Hepatocyte (in vitro differentiated cells): Measurements from ENCODE around the gene PMPCA. TPM values are rescaled to one million over a fixed set of nuclear protein-coding genes. Genes with fewer than 3 reads are reported as not detected.

Source experiments
- DNase-seq: peaks from one replicate; pipeline ENCODE4 v3.0.0-alpha.2; 2016; ENCODE audit warnings: low spot score
- H2AFZ ChIP-seq: fragments of 200-600 bp; sonication (generic); 2 replicates; pipeline ENCODE4 v1.6.0; 2016; ENCODE audit warnings: antibody characterized with exemption, mild to moderate bottlenecking
- H3K27ac ChIP-seq: fragments of 200-600 bp; sonication (generic); 2 replicates; pipeline ENCODE4 v1.5.1; 2016; ENCODE audit warnings: mild to moderate bottlenecking
- H3K27me3 ChIP-seq: fragments of 200-600 bp; sonication (generic); 2 replicates; pipeline ENCODE4 v1.6.1; 2016
- H3K36me3 ChIP-seq: fragments of 200-600 bp; sonication (generic); replicated peaks from 2 replicates; pipeline ENCODE4 v1.5.1; 2016; ENCODE audit warnings: low read depth; ENCODE audit not compliant: insufficient read depth
- H3K4me1 ChIP-seq: fragments of 200-600 bp; sonication (generic); 2 replicates; pipeline ENCODE4 v1.5.1; 2016; ENCODE audit warnings: mild to moderate bottlenecking, moderate library complexity; ENCODE audit not compliant: insufficient read depth
- H3K4me2 ChIP-seq: fragments of 200-600 bp; sonication (generic); 2 replicates; pipeline ENCODE4 v1.6.0; 2016
- H3K4me3 ChIP-seq: fragments of 200-600 bp; sonication (generic); 2 replicates; pipeline ENCODE4 v1.5.1; 2016; ENCODE audit warnings: mild to moderate bottlenecking
- H3K79me2 ChIP-seq: fragments of 200-600 bp; sonication (generic); 2 replicates; pipeline ENCODE4 v1.6.0; 2017; ENCODE audit warnings: mild to moderate bottlenecking
- H3K9me2 ChIP-seq: fragments of 200-600 bp; sonication (generic); replicated peaks from 2 replicates; pipeline ENCODE4 v1.6.0; 2017; ENCODE audit warnings: mild to moderate bottlenecking; ENCODE audit not compliant: insufficient read depth
- H3K9me3 ChIP-seq: fragments of 200-600 bp; sonication (generic); 2 replicates; pipeline ENCODE4 v1.5.1; 2016; ENCODE audit warnings: low read depth, mild to moderate bottlenecking
- H4K20me1 ChIP-seq: fragments of 200-600 bp; sonication (generic); 2 replicates; pipeline ENCODE4 v1.6.0; 2016; ENCODE audit warnings: mild to moderate bottlenecking; ENCODE audit not compliant: insufficient read depth, poor library complexity, severe bottlenecking
- EZH2 ChIP-seq: fragments of 200-600 bp; sonication (generic); IDR thresholded peaks from 2 replicates; pipeline ENCODE4 v1.6.1; 2016; ENCODE audit warnings: antibody characterized with exemption, mild to moderate bottlenecking, borderline replicate concordance
- EZH2phosphoT487 ChIP-seq: fragments of 200-600 bp; sonication (generic); IDR thresholded peaks from one replicate; pipeline ENCODE4 v1.6.1; 2018; ENCODE audit warnings: antibody characterized with exemption, mild to moderate bottlenecking, low read depth, moderate library complexity; ENCODE audit not compliant: unreplicated experiment, severe bottlenecking
- WGBS: methylation state at CpG from one replicate; pipeline ENCODE4 v1.1.6; 2016; ENCODE audit warnings: low lambda C conversion rate; ENCODE audit errors: missing lambda C conversion rate; 5-methylcytosine and 5-hydroxymethylcytosine counted together
- polyA plus RNA-seq: library from polyadenylated mRNA; unstranded; fragments of >200 nt; fragmentation: Nextera tagmentation; extraction: Ambion mirVana; gene quantifications from 2 replicates; pipeline ENCODE4 v1.2.1, GENCODE V29; 2016
- total RNA-seq: library from RNA; depleted of rRNA; stranded (reverse); fragments of >200 nt; gene quantifications from 2 replicates; pipeline ENCODE4 v1.2.3, GENCODE V29; 2014
- TF ChIP-seq, protein P1 (sequence below): fragments of 200-600 bp; sonication (generic); IDR thresholded peaks from 2 replicates; pipeline ENCODE4 v1.5.1; 2016; ENCODE audit warnings: antibody characterized with exemption, mild to moderate bottlenecking; ENCODE audit not compliant: poor library complexity

The PMPCA gene
- total and polyA plus RNA-seq, 2 experiments from 2014 or later, result 45.1 to 85.7 TPM

DNA sequence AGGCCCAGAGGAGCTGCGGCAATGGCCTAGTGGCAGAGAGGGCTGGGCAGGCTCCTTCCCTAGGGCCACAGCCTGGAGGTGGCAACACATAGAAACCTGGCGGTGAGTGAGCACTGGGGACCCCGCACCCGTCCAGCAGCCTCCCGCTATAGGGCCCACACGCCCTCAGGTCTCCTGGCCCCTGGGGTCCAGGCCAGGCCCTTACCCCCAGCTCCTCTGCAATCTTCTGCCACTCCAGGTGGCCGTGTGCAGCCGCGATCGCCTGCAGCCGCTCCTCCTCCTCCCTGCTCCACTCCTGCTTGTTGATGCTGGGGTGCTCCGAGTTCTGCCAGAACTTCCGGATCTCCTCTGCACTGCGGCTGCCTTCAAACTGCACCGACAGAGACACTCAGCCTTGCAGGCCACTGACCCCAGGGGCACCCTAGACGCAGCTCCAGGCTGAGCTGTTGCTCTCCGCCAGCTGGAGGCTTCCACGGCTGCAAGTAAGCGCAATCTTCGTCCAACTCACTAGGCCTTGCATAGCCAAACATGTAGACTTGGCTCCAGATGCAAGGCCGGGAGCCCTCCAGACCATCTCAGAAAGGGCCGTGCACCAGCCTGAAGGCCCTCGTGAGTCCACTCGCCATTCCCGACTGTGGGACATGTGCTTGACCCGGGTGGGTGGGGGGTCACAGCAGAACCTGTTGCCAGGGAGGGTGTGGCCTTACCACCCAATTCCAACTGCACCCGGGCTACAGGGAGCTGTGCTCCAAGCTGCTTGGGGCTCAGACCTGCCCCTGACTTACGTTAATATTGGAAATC lies 18.5 kb upstream of the PMPCA start:
- DNase-seq, result no peak
- H3K4me2 ChIP-seq, result no peak overlapping the region
- no peaks in the 10 kb centered on the region for H4K20me1 ChIP-seq
- H3K4me3 ChIP-seq, result no peak overlapping the region
- no peaks in the 10 kb centered on the region for H3K27me3 ChIP-seq
- H3K4me1 ChIP-seq, result no peaks in the 10 kb centered on the region
- WGBS, result 97% methylated on average over 28 of the region's 28 CpGs
- H2AFZ ChIP-seq, result no peak overlapping the region
- TF ChIP-seq, protein P1, sequence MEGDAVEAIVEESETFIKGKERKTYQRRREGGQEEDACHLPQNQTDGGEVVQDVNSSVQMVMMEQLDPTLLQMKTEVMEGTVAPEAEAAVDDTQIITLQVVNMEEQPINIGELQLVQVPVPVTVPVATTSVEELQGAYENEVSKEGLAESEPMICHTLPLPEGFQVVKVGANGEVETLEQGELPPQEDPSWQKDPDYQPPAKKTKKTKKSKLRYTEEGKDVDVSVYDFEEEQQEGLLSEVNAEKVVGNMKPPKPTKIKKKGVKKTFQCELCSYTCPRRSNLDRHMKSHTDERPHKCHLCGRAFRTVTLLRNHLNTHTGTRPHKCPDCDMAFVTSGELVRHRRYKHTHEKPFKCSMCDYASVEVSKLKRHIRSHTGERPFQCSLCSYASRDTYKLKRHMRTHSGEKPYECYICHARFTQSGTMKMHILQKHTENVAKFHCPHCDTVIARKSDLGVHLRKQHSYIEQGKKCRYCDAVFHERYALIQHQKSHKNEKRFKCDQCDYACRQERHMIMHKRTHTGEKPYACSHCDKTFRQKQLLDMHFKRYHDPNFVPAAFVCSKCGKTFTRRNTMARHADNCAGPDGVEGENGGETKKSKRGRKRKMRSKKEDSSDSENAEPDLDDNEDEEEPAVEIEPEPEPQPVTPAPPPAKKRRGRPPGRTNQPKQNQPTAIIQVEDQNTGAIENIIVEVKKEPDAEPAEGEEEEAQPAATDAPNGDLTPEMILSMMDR, result no peak
- no peak for TF ChIP-seq EZH2
- no peak for TF ChIP-seq EZH2phosphoT487
- H3K79me2 ChIP-seq, result no peaks in the 10 kb centered on the region
- no peaks in the 10 kb centered on the region for H3K9me3 ChIP-seq
- H3K27ac ChIP-seq, result no peak overlapping the region
- H3K36me3 ChIP-seq, result no peaks in the 10 kb centered on the region
- no peaks in the 10 kb centered on the region for H3K9me2 ChIP-seq

DNA sequence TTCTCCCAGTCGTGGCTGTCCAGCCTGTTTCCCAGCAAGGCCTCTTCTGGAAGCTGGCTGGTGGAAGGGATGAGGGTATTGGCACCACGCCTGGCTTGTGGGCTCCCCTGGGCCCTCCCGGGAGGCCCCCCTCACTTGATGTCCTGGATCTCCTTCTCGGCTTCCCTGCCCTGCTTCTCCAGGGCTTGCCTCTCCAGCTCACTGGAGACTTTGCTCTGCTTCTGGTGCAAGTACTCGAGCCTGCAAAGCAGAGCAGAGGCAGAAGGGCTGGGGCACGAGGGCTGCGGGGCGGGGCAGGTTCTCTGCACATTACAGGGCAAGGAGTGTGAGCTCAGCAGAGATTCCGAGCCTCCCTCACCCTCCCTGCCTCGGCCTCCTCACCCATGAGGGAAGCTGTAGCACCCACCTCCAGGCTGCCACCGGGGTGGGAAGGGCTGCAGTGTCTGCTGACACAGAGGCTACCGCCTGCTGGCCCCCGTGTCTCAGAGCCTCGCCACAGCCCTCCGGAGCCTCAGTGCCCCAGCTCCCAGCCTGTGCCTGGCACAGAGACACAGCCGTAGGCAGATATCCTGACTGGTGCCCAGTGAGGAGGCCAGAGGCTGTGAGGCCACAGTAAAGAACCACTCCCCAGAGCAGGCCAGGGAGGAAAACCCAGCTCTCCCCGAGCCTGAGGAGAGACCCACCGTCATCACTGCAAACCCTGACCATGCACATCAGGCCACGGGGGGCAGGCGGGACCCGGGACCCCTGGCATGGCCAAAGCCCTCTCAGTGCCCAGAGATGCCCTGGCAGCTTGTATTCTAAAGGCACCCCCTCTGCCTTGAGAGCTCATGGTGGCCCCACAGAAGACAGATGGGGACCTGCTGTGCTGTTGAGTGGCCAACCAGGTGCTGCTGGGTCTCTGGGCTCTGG lies 17.7 kb upstream of the PMPCA start:
- Histone ChIP-seq H3K9me3 (no peaks in the 10 kb centered on the region), H3K36me3 (no peaks in the 10 kb centered on the region), H3K27me3 (no peaks in the 10 kb centered on the region), H3K4me2 (no peak overlapping the region), H3K27ac (no peak overlapping the region), H3K4me1 (no peaks in the 10 kb centered on the region), H3K4me3 (no peak overlapping the region), H3K9me2 (no peaks in the 10 kb centered on the region), H2AFZ (no peak overlapping the region), H4K20me1 (no peaks in the 10 kb centered on the region), H3K79me2 (peaks cover 5% of the 10 kb centered on the region)
- no peak for DNase-seq
- WGBS, result 98% methylated on average over 21 of the region's 21 CpGs
- no peak for TF ChIP-seq EZH2phosphoT487
- TF ChIP-seq, protein P1, result no peak
- TF ChIP-seq EZH2, result no peak

DNA sequence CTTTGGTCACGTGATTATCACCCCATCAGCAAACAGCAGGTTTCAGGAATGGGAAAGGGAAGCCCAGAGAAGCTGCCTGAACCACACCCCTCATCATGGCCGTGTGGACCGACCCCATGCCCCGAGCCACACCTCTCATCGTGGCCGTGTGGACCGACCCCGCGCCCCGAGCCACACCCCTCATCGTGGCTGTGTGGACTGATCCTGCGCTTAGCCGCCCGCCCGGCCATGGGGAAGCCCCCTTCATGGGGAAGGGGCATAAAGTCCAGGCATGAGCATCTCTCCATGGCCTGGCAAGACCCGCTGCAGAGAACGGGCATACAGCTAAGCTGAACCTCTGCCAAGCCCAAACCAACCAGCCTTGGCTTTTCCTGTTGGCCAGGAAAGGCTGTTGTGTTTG lies 16.9 kb upstream of the PMPCA start:
- Histone ChIP-seq H4K20me1 (no peaks in the 10 kb centered on the region), H3K79me2 (peaks cover 13% of the 10 kb centered on the region), H3K4me3 (no peak overlapping the region), H3K9me3 (no peaks in the 10 kb centered on the region), H3K36me3 (no peaks in the 10 kb centered on the region), H3K27me3 (no peaks in the 10 kb centered on the region), H2AFZ (no peak overlapping the region), H3K27ac (no peak overlapping the region), H3K4me1 (peaks cover 2% of the 10 kb centered on the region), H3K4me2 (no peak overlapping the region), H3K9me2 (no peaks in the 10 kb centered on the region)
- no peak for DNase-seq
- 97% methylated on average over 17 of the region's 17 CpGs for WGBS
- TF ChIP-seq EZH2 (no peak), EZH2phosphoT487 (no peak)
- TF ChIP-seq, protein P1, result no peak
